Measurements from ENCODE around the gene TRIM2.

Gene TRIM2

GRCh38 chr4:153282023-153282422 lies 77.8 kb downstream of the TRIM2 start:
- no peak for DNase-seq

- no peak for DNase-seq
These were observed 79.0 kb downstream of the TRIM2 start for GRCh38 chr4:153283260-153283659.

GRCh38 chr4:153290134-153290533 lies 85.9 kb downstream of the TRIM2 start:
- DNase-seq, result no peak

DNA sequence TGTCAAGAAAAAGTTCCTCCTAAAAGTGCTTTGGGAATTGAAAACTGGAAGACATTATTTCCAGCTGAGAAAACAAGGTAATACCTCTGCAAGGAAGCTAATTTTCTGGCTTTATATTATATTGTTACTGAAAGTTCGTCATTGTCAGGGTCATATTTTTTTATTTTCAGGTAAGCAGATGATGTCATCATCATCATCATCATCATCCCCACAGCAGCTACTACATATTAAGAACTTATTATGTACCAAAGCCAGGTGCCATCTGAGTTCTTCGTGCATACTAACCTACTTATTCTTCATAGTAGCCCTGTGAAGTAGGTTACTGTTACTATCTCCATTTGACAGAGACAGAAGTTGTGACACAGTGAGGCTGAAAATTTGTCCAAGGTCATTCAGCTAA lies 87.3 kb downstream of the TRIM2 start:
- DNase-seq, result no peak

DNA sequence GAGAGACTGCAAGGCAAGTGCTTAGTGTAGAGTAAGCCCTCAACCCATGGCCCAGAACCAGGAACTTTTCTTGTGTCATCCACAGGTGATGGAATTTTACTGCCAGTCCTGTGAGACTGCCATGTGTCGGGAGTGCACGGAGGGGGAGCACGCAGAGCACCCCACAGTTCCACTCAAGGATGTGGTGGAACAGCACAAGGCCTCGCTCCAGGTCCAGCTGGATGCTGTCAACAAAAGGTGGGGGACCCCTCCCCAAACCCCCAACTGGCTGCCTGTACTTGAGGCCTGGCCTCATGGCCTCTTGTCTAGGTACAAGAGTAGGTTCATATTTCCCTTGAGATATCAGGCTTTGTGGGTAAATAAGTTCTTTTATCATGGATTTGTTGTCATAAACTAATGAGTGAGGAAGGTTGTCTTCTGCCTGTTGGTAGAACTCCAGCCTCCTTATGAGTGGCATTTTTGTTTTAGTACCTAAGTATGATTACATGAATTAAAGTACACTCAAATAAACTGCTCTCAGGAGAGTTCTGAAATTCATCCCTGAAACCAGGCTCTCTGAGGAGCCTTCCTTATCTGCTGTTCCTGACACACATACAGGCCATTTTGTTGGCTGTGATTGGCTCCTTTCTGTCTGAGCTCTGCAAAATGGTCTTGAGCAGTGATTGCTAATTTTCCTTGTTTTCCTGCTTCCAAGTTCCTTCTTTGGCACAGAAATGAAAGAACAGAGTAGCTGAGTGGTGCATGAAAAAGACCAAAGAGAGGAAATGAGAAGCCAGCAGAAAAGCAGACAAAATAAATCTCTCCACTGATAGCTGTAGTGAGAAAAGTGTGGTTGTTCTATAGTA lies 88.9 kb downstream of the TRIM2 start:
- DNase-seq, result no peak

DNA sequence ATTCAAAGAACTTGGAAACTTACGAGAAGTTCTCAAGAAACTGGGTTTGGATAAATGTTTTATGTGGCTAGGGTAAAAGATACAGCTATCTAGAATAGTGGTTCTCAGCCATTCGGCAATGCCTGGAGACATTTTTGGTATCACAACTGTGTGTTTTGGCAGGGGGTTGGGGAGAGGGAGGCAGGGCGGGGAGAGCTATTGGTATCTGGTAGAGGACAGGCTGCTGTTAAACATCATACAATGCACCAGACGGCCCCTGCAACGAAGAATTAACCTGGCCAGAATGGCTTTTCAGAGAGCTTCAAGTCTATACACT lies 89.5 kb downstream of the TRIM2 start:
- DNase-seq, result no peak

GRCh38 chr4:153294631-153295030 lies 90.4 kb downstream of the TRIM2 start:
- DNase-seq, result no peak

DNA sequence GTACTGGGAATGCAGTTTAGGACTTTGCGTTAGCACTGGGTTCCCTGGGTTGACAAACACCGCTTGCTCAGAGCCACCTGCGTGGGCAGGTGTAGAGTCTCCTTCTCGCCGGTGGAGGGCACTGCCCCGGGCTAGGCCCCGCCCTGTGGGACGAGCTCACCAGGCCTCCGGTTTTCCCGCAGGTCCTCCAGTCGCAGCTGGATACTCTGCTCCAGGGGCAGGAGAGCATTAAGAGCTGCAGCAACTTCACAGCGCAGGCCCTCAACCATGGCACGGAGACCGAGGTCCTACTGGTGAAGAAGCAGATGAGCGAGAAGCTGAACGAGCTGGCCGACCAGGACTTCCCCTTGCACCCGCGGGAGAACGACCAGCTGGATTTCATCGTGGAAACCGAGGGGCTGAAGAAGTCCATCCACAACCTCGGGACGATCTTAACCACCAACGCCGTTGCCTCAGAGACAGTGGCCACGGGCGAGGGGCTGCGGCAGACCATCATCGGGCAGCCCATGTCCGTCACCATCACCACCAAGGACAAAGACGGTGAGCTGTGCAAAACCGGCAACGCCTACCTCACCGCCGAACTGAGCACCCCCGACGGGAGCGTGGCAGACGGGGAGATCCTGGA lies 91.0 kb downstream of the TRIM2 start:
- no peak for DNase-seq

- no peak for DNase-seq
These were observed 92.0 kb downstream of the TRIM2 start for GRCh38 chr4:153296040-153296823.

DNA sequence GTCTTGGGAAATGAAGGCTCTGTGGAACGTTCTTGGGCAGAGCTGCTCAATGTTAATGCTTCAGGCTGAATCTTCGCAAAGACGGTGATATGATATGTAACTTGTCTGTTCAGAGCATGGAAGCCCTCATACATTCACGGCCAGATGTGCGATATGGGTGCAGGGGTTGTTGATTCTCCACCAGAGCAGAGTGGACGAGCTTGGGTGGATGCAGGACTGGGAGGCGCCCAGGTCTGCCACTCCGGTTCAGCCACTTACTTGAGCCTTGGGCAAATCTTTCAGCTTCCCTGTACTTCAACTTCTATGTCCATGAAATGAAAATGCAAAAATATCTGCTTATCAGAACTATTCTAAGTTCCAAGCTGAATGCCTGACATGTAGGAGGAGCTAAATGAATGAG lies 92.9 kb downstream of the TRIM2 start:
- no peak for DNase-seq

GRCh38 chr4:153310793-153311192 lies 106.5 kb downstream of the TRIM2 start:
- no peak for DNase-seq

- DNase-seq, result no peak
These were observed 110.7 kb downstream of the TRIM2 start for GRCh38 chr4:153314915-153315314.

- DNase-seq, result no peak
These were observed 114.6 kb downstream of the TRIM2 start for GRCh38 chr4:153318696-153319320.

- DNase-seq, result no peak
These were observed 118.5 kb downstream of the TRIM2 start for GRCh38 chr4:153322791-153323190.

DNA sequence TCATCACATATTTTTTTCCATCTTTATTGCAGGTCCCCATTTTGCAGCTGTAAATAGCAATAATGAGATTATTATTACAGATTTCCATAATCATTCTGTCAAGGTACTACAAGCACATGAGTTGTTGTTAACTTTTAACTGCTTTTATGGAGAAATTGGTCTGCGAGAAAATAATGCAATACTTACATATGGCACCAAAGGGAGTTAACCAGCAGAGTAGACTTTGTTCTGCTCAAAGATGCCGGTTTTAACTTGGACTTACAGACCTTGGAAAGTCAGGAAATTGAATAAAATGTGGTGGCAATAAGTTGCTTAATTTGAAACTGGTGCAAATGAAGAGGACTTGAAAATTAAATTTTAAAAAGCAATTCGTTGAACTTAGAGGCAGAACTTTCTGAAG lies 119.8 kb downstream of the TRIM2 start:
- no peak for DNase-seq

DNA sequence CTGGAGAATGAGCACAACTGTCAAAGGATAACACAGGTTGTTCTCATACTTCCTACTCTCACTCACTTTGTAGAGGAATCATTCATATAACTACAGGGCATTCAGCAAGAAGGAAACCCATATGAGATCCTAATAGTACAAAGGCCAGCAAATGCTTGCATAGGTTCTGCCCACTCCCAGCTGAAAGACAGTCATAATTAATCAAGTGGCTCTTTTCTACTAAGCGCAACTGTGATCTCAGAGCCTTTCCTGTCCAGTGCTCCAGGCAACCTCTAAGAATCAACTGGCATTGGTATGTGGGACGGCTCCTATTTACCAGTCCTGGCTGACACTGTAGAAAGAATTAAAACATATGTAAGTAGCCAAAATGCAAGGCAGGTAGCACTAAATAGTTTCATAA lies 121.3 kb downstream of the TRIM2 start:
- DNase-seq, result no peak

DNA sequence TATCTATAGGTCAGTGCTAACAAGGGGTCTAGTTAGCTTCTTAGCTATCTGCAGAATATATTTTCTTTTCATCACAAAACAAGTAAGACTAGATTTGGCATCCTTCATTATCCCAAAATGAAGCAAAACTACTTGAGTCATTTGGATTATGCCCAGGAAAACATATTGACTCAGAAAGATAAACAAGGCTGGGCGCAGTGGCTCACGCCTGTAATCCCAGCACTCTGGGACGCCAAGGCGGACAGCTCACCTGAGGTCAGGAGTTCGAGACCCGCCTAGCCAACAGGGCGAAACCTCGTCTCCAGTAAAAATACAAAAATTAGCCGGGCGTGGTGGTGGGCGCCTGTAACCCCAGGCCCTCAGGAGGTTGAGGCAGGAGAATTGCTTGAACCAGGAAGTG lies 122.3 kb downstream of the TRIM2 start:
- no peak for DNase-seq

DNA sequence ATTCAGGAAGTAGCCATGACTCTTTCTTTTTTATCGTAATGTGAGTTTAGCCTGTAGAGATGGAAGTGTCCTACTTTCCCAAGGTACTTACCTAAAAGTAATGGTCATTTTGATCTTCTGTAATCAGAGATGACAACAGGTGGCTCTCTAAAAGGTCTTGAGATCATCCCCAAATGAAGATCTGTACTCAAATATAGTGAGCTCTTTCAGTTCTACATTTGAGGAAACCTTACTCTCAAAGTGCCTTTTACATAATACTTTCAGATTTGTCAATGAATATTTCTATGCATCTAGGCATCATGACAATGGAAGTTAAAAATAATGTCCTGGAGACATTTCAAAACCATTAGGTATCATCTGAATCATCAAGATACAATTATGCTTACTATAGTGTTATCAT lies 123.0 kb downstream of the TRIM2 start:
- DNase-seq, result no peak

DNA sequence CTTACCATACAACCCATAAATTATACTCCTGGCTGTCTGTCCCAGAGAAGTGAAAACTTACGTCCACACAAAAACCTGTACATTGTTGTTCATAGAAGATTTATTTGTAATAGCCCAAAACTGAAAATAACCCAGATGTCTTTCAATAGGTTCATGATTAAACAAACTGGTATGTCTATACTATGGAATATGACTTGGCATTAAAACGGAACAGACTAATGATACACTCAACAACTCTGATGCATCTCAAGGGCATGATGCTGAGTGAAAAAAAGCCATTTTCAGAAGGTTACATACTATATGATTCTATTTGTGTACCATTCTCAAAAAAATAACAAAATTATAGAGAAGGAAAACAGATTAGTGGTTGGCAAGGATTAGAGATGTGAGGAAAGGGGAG lies 128.7 kb downstream of the TRIM2 start:
- no peak for DNase-seq

GRCh38 chr4:153333874-153334273 lies 129.6 kb downstream of the TRIM2 start:
- no peak for DNase-seq

GRCh38 chr4:153335665-153336064 lies 131.4 kb downstream of the TRIM2 start:
- DNase-seq, result no peak

DNA sequence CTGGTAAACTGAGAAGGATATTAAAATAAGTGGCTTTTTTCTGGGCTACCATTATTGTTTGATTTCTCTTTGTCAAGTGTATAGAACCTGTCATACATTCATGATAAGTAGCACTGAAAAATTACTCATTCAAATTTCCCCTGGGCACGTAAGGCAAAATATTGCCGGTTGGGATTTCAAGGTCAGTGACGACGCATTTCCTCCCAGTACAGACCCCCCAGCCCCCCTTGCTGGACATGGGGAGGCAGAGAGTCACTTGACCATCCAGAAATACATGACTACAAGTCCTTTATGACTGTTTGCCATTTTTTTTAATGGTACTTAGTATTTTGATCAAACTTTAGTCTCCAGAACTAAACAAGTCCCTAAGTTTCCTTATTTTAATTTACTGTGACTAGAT lies 133.4 kb downstream of the TRIM2 start:
- no peak for DNase-seq

GRCh38 chr4:153341575-153342090 lies 137.4 kb downstream of the TRIM2 start:
- no peak for DNase-seq

Measured in activated CD8-positive, alpha-beta memory T cell treated with anti-CD3 and anti-CD28 coated beads, Interleukin-2, amount 50 U/mL, for 48 hours (primary cell).